A204.1 (cell line): ENCODE results near the gene TDRD9.
A peak's percentile ranks its signal among the peaks of the same experiment; 100 is the strongest.

ENCODE experiments used
- FAIRE-seq: peaks from 2 replicates; lab custom pipeline; 2012; peaks lifted over from hg19 to GRCh38; lab: Jason Lieb, UNC

The TDRD9 gene

DNA sequence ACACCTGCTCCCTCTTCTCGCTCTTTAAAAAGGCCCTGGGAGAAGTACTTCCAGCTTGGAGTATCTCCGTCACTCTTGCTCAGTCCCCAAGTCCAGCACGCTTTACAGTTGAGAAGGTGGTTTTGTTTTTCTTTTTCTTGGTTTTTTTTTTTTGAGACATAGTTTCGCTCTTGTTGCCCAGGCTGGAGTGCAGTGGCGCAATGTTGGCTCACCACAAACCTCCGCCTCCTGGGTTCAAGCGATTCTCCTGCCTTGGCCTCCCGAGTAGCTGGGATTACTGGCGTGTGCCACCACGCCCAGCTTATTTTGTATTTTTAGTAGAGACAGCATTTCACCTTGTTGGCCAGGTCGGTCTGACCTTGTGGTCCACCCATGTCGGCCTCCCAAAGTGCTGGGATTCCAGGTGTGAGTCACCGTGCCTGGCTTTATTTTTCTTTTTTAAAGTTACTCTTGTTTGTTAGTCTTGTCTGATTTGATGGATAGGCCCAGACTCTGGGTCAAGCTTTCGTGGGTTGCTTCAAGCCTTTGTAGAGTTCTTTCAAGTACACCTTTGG is 1.9 kb downstream of the TDRD9 start:
- no peak for FAIRE-seq

DNA sequence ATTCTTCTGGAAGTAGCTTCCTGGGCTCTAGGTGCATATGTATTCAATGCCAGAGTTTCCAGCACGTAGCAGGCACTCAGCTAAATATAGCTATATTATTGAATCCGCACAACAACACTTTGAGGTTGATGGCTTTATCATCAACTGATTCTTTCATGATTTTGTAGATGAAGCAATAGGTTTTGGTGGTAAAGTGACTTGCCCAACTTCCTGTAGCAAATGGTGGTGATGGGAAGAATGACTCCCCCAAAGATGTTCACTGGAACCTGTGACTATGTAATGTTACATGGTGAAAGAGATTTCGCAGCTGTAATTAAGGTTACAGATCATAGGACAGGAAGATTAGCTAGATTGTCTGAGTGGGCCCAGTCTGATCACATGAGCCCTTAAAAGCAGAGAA is 3.2 kb downstream of the TDRD9 start:
- no peak for FAIRE-seq

DNA sequence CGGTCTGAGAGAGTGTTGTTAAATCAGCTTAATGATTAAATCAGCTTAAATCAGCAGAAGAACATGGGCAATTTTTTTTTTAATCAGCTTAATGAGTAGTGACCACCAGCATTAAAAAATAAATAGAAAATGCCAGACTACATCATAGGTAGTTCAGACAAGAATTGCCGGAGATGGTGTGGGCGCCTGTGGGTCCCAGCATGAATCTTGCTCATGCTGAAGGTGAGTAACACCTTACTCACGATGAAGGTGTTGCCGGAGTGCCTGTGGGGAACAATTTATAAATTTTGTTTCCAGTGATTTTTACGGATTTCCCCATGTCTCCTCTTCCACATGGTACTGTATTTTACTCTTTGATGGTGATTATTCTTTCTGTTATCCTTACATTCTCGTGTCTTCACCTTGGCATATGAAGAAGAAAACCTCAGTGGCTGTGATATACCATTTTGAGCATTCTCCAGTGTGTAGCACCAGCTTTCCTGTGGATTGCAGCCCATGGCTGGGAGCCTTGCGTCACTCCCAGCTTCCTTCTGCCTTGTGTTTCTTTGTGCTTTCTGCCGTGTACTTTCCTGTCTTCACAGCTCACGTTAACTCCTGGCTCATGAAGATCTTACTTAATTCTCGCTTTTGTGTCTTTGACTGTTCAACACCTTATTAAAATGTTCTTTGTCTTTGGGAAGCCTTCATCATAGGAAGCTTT is 4.7 kb downstream of the TDRD9 start:
- no peak for FAIRE-seq

DNA sequence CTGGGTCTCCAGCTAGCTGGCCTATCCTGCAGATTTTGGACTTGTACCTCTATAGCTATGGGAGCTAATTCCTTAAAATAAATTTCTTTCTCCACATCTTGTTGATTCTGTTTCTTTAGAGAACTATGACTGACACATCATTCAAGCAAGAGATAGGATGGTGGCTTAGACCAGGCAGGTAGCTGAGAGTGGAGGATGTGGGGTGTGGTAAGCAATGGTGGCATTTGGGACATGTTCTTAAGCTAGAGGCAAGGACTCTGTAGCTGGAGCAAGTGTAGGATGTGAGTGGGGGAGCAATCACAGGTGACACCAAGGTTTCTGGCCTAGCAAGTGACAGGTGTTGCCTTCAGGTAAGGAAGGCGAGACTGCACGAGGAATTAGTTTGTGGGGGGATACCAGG is 6.8 kb downstream of the TDRD9 start:
- no peak for FAIRE-seq

DNA sequence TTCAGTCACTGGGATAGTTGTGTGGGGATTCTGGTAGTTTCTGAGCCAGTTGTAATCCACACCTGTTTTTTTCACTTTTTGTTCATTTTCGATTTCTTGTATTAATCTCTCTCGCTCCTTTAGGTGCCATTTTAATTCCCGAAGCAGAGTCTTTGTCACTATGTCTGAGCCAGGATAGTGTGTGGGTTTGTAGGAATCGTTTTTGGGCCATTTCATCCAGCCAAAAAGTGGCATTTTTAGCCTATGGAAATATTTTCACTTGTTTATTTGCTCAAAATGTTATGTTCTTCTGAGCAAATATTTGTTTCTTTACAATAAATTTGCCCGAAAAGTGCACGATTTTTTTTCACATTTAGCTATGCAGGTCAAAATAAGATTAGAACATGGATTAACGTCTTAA is 13.2 kb downstream of the TDRD9 start:
- FAIRE-seq, result no peak

DNA sequence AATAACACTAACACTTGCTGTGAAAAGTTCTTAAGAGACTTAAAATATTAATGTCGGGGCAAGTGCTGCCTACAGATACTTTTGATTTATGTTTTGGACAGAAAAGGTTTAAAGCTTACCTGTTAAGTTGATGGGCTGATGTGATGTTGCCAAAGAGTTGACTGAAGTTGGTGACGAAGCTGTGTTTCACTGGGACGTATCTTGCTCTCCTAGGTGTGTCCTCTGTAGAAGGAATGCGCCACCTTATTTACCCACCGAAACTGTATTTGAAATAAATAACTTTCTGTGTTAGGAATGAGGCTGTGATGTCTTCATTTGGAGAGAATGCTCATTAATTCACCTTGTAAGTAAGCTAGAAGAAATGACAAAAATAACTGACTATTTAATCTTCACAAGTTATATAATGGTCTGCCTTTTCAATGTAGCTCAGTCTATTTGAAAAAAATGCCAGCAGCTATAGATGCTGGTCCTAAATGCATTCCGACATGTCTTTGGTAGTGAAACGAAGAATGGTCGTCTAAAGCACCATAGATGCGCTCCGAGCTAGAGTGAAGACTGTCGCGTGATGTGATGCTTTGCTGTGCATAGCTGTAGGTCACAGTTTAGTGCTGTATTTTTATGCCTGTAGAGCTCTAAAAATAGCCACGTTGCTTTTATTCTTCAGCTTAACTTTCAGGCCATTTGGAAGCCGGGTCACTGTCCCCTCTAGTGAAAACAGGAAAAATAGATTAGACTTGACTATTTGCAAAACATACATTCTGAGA is 13.9 kb downstream of the TDRD9 start, which contains the start of gene RD3L:
Gene RD3L (minus strand): TSS at position 557 of the 764 bp plus-strand sequence. CDS start 834 bp downstream, outside the sequence.
- FAIRE-seq, result no peak

DNA sequence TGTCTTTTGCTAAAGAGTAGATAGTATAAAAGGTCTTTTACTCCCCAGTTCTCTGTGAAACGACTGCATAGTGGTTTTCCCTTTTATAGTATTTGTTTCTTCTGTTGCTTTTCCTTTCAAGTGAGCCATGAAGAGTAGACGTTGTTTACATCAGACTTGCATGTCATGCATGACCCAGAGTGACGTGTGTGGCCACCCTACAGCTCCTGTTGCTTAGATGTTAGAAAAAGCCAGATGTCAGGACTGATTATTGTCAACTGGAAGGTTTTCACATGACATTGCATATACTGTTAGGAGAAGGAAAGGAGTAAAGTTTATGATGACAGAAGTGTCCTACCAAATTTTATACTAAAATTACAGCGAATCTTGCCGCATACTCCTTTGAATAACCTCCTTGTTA is 15.4 kb downstream of the TDRD9 start:
- no peak for FAIRE-seq

DNA sequence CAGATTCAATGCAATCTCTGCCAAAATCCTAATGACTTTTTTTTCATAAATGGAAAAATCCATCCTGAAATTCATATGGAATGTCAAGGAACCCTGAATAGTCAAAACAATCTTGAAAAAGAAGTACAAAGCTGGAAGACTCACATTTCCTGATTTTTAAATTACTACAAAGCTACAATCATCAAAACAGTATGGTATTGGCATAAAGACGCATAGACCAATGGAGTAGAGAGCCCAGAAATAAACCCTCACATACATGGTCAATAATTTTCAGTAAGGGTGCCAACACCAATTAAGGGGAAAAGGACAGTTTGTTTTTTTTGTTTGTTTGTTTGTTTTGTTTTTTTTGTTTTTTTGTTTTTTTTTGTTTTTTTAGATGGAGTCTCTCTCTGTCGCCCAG is 18.7 kb downstream of the TDRD9 start:
- no peak for FAIRE-seq

DNA sequence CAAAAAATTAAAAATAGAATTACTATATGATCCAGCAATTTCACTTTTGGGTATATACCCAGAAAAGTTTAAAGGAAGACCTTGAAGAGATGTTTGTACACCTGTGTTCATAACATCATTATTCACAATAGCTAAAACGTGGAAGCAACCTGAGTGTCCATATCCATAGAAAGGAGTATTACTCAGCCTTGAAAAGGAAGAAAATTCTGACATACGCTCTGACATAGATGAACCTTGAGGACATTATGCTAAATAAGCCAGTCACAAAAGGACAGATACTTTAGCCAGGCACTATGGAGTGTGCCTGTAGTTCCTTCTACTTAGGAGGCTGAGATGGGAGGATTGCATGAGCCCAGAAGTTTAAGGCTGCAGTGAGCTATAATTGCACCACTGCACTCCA is 20.2 kb downstream of the TDRD9 start:
- no peak for FAIRE-seq

DNA sequence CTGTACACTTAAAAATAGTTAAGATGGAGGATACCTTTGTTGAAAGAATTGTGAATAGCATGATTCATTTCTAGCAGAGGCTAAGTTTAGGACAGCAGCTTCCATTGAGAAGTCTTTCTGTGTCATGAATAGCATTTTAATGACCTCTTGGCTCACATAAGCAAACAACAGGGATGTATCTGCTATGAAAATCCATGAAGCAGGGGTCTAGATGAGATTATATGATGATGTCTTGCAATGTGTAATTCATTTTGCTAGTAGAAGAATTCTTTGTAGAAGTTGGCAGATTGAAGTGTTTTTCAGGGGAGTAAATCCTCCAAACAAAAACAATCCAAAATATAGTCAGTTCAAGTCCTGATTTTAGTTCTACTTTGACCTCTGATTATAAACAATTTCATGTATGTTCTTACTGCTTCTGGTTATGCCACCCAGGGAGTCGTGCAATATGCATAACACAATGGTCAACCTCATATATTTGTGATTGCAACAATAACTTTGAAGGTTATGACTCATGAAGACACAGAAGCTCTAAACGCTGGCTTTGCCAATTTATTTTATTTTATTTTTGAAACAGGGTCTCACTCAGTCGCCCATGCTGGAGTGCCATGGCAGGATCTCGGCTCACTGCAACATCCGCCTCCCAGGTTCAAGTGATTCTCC is 21.0 kb downstream of the TDRD9 start:
- FAIRE-seq, result no peak

DNA sequence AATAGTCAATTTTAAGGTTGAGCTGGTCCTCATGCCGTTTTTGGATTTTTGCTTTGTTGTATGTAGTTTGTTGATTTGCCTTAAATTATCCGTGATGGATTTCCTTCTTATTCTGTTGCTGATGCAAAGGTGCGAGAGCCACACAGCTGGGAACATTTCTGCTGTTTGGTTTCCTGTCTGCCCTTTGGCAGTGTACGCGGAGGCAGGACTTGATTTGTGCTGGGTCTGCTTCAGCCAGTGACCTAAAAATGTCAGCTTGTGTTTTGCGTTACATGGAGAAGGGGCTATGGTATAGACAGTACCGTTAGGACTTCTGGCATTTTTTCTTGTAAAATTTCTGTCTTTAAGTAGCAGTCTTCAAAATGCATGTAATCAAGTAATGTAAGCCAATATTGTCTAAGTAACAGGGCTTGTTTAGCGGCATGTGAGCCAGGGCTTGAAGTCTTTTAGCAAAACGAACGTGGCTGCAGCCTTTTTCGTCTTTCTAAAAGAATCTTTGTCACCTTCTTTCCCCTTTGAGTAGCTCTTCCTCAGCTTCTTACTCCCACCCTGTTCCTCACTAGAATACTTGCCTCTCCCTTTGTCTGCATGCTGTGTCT is 32.3 kb downstream of the TDRD9 start:
- FAIRE-seq, result no peak

DNA sequence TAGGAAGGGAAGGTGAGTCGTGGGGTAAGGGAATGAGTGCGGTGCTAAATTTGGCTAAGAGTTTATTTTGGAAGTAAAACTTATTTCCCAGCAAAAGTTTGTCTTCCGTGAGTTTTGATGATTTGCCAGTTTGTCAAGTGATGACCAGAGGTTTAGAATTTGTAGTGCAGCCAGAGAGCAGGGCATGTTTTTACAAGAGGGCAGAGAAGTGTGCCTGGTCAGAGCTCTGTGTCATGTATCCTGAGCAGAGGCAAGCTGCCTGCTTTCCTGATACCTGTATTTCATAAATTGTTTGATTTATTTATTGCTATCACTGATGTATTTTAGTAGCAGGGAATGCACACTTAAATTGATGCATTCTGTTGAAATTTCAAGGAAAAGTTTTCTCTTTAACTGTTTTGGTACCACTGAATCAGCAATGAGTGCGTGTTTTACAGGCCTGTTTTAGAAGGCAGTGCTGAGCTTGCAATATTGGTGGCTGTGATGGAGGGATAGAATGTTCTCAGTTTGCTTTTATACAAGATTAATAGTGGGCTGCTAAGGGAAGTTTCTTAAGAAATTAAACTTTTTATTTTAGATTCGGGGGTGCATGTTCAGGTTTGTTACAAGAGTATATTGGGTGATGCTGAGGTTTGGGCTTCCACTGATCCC is 33.8 kb downstream of the TDRD9 start:
- no peak for FAIRE-seq

DNA sequence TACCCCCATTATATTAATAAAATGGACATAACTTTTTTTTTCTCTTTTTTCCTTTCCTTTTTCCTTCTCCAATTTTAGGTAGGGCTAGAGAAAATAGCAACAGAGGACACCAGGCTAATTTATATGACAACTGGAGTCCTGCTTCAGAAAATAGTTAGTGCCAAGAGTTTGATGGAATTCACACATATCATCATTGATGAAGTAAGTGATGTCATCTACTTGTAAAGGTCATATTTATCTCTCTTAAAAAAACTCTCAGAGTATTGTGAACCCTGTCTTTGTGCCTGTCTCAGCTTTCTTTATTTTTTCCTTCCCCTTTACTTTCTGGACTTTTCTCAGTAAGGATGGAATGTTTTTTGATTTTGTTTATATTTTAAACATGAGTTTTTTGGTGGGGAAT is 38.4 kb downstream of the TDRD9 start:
- FAIRE-seq, result no peak

DNA sequence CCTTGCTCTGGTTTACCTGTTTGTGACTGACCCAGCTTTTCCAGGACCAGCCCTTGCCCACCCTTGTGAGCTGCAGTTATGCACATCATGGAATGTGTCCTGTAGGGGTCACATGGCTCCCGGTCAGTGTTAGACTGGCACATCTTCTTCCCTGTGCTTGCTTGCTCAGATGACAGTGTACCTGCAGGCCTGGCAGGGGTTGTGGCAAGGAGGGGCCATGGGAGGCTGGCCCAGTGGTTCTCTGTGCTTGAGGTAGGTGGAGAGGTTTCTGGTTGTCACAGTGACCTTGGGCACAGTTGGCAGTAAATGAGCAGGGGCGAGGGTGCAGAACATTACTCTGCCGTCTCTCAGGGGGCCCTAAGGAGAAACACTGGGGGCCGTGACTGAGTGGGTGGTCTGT is 41.7 kb downstream of the TDRD9 start:
- no peak for FAIRE-seq

DNA sequence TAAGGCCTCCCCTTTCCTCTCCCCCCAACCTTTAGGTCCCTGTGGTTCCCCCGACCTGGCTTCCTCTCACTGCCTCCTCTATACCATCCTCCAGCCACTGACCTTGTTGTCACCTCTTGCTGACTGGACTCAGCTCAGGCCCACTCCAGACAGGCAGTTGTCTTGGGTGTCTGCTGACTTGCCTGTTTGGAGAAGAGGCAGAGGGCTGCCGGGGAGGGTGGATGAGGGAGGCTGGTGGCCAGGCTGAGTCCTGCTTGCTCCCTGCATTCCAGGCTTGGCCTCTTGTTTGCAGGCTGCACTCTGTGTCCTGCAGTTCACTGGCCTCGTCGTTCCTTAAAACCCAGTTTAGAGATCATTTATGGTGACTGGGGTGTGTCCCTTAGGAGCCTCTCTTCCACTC is 45.1 kb downstream of the TDRD9 start:
- no peak for FAIRE-seq

DNA sequence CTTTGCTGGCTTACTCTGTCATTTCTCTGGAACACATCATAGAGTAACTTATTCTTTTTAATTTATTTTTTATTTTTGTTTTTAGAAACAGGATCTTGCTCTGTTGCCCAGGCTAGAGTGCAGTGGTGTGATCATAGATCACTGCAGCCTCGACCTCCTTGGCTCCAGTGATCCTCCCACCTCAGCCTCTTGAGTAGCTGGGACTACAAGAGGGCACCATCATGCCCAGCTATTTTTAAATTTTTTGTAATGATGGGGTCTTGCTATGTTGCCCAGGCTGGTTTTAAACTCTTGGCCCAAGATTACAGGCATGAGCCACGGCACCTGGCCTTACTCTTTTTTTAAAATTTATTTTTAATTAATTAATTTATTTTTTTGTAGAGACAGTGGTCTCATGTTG is 46.3 kb downstream of the TDRD9 start:
- FAIRE-seq, result no peak

DNA sequence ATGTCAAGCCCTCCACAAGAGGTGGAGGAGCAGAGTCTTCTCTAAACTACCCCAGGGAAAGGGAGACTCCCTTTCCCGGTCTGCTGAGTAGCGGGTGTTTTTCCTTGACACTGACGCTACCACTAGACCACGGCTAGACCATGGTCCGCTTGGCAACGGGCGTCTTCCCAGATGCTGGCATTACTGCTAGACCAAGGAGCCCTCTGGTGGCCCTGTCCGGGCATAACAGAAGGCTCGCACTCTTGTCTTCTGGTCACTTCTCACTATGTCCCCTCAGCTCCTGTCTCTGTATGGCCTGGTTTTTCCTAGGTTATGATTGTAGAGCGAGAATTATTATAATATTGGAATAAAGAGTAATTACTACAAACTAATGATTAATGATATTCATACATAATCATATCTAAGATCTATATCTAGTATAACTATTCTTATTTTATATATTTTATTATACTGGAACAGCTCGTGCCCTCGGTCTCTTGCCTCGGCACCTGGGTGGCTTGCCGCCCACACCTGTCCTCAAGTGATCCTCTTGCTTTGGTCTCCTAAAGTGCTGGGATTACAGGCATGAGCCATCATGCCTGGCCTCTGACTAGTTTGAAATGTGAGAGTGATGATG is 52.5 kb downstream of the TDRD9 start:
- peak; percentile 44 for FAIRE-seq

DNA sequence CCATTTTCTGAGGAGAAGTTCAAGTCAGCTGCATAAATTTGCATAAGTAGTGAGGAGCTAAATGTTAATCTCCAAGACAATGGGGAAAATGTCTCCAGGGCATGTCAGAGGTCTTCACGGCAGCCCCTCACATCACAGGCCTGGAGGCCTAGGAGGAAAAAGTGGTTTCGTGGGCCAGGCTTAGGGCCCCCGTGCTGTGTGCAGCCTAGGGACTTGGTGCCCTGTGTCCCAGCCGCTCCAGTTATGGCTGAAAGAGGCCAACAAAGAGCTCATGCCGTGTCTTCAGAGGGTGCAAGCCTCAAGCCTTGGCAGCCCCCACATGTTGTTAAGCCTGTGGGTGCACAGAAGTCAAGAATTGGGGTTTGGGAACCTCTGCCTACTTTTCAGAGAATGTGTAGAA is 55.9 kb downstream of the TDRD9 start:
- FAIRE-seq, result no peak

DNA sequence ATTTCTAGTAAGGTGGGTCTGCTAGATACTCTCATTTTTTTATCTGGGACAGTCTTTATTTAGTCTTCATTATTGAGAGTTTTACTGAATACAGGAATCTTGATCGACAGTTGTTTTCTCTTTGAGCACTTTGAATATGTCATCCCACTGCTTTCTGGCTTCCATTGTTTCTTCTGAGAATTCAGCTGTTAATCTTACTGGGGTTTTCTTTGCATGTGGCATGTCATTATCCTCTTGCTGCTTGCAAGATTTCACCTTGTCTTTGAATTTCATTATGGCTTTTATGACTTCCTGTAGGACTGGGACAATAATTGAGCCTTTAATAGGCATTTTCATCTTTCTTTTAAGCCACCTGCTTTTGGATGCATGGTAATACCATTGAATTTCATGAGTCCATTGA is 60.8 kb downstream of the TDRD9 start:
- no peak for FAIRE-seq

DNA sequence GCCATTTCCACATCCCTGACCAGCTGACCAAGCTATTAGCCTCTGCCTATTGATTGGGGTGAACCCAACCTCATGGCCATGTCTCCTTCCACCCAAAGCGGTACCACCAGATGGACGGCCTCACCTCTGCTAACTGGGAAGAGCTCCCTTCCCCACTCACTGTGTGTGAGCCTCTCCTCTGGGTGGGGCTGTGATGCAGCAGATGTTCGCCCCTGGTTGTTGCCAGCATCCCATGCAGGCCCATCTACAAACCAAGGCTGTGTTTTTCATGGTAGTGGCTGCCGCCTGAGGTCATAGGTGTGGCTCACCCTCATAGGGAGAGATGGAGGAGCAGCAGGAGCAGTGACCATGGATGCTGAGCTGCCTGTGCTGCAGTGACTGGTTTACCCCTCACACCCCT is 61.7 kb downstream of the TDRD9 start:
- FAIRE-seq, result no peak

DNA sequence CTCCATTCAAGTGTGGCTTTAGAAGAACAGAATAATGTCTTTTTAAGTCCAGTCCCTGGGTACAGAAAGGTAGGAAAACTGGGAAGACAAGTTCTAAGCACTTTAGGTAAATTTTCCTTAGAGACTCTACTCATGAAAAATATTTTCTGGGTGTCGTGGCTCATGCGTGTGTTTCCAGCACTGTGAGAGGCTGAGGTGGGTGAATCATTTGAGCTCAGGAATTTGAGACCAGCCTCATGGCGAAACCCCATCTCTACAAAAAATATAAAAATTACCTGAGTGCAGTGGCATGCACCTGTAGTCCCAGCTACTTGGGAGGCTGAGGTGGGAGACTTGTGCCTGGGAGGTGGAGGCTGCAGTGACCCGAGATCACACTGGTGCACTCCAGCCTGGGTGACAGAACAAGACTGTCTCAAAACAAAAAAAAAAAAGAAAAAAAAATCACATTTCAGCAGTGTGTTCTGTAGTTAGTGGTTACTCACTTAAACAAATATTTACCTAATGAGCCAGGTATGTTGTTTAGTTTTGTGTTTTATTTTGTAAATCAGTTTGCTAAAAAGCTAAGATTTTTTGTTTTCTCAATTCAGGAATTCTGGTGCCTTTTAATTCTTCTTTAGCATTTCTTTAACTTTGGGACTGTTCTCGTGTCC is 66.4 kb downstream of the TDRD9 start:
- FAIRE-seq, result no peak
